Adipose tissue (tissue), 3 donors: Measurements from ENCODE around the gene SMIM43. TPM values are rescaled to one million over a fixed set of nuclear protein-coding genes. Genes with fewer than 3 reads are reported as not detected.

Experiments
- H3K27ac ChIP-seq: one replicate; pipeline ENCODE4 v1.5.1; 2013; ENCODE audit warnings: low read depth, low read length
- WGBS, 3 donors: extraction: QIAGEN DNeasy Blood & Tissue Kit; methylation state at CpG; one replicate each; pipeline ENCODE4 v1.1.7; 2013; 5-methylcytosine and 5-hydroxymethylcytosine counted together
- polyA plus RNA-seq, 3 donors: library from polyadenylated mRNA; stranded (reverse); fragments of 200-250 nt; gene quantifications; one replicate each; pipeline ENCODE4 v1.2.3, GENCODE V29; 2013
- donor health status: healthy with polysubstance abuse.
- donor health status: Bipolar disorder and iron deficiency.
- donor health status: healthy.

The SMIM43 gene
- under 1 TPM in 2 of 3 donors, not detected in 1; 0.02 to 0.90 TPM for polyA plus RNA-seq

GRCh38 chr4:121764702-121765367, at the start of gene SMIM43:
SMIM43 (minus strand) TSS chr4:121765164; CDS start chr4:121765105, 59 bp downstream.
- WGBS, 3 donors, result 0 to 2% (median 1%) methylated on average over 63 to 75 of the region's 75 CpGs
- no peak within 1 kb of the TSS for H3K27ac ChIP-seq

GRCh38 chr4:121814756-121815155, 49.8 kb upstream of the SMIM43 start:
- no peak overlapping the region for H3K27ac ChIP-seq
- 86 to 90% (median 87%) methylated on average over 2 of the region's 2 CpGs for WGBS, 3 donors

- H3K27ac ChIP-seq, result no peak overlapping the region
Observed at GRCh38 chr4:121811122-121811521, 46.2 kb upstream of the SMIM43 start.

DNA sequence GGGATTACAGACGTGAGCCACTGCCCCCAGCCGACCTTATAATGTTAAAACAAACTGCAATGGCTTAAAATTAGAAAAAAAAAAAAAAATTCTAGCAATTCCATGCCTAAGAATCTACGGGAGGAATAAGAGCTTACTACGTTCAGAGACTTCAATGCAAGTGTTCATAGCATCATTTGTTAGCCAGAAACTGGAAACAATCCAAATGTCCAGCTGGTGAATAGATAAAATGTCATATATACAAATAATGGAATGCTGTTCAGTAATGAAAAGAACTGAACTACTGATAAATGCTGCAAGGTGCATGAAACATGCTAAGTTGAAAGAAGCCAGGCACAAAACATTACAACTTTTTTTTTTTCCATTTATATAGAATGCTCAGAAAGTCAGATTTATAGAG, 41.4 kb upstream of the SMIM43 start:
- H3K27ac ChIP-seq, result no peak overlapping the region
- WGBS, 3 donors, result 73 to 83% (median 78%) methylated on average over 4 of the region's 4 CpGs

DNA sequence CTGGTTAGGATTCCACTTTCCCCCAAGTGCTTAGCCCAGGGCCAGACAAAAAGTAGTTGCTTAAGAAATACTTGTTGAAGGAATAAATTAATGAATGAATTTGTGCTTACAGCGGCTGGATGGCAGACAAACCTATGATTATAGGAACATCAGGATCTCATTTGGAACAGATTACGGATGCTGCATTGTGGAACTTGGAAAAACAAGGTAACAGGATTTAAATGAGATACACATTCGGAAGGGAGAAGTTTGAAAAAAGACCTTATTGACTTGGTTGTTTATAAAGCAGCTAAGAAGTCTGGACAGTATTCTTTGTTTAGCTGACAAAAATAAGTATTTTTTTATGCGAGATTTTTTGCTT, 36.7 kb upstream of the SMIM43 start:
- no peak overlapping the region for H3K27ac ChIP-seq
- 14 to 18% (median 17%) methylated on average over 4 of the region's 4 CpGs for WGBS, 3 donors

GRCh38 chr4:121800961-121801714, 36.2 kb upstream of the SMIM43 start, which contains the start of gene EXOSC9:
EXOSC9 (plus strand) TSS chr4:121801323; CDS start chr4:121801425, 102 bp downstream.
- 0 to 1% (median 1%) methylated on average over 48 of the region's 48 CpGs for WGBS, 3 donors
- peak within 1 kb of the TSS; percentile 53 for H3K27ac ChIP-seq

DNA sequence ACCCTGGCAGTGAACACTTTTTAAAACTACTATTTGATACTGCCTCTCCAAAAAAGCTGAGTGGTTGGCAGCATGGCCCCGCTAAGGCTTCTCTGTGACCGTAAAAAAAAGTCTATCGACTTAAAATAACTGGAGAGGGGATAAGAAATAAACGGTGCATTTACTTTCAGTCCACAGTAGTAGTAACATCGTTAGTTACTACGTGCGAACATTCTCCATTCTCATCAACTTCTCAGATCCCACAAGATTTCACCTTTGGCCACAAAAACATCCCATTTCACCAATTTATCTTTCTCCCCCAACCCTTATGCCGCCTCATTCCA, 35.6 kb upstream of the SMIM43 start:
- WGBS, 3 donors, result 30 to 38% (median 37%) methylated on average over 8 of the region's 8 CpGs
- H3K27ac ChIP-seq, result peak overlapping the region; percentile 53

- H3K27ac ChIP-seq, result no peak overlapping the region
- 90 to 92% (median 91%) methylated on average over 3 of the region's 3 CpGs for WGBS, 3 donors
Observed at GRCh38 chr4:121799867-121800501, 35.0 kb upstream of the SMIM43 start.

GRCh38 chr4:121799208-121799823, 34.4 kb upstream of the SMIM43 start:
- H3K27ac ChIP-seq, result no peak overlapping the region
- 59 to 74% (median 62%) methylated on average over 2 of the region's 2 CpGs for WGBS, 3 donors

GRCh38 chr4:121796283-121796682, 31.3 kb upstream of the SMIM43 start:
- no peak overlapping the region for H3K27ac ChIP-seq

- WGBS, 3 donors, result 63 to 70% (median 64%) methylated on average over 5 of the region's 5 CpGs
- no peak overlapping the region for H3K27ac ChIP-seq
Observed at GRCh38 chr4:121794505-121795188, 29.7 kb upstream of the SMIM43 start.

- H3K27ac ChIP-seq, result no peak overlapping the region
- 89 to 93% (median 92%) methylated on average over 2 of the region's 2 CpGs for WGBS, 3 donors
Observed at GRCh38 chr4:121792966-121793365, 28.0 kb upstream of the SMIM43 start.

GRCh38 chr4:121791481-121791880, 26.5 kb upstream of the SMIM43 start:
- no peak overlapping the region for H3K27ac ChIP-seq
- 83 to 90% (median 87%) methylated on average over 5 of the region's 5 CpGs for WGBS, 3 donors

GRCh38 chr4:121790976-121791375, 26.0 kb upstream of the SMIM43 start:
- no peak overlapping the region for H3K27ac ChIP-seq

GRCh38 chr4:121789960-121790829, 25.2 kb upstream of the SMIM43 start:
- 61 to 70% (median 69%) methylated on average over 3 of the region's 3 CpGs for whole genome bisulfite sequencing, 3 donors
- no peak overlapping the region for H3K27ac ChIP-seq

DNA sequence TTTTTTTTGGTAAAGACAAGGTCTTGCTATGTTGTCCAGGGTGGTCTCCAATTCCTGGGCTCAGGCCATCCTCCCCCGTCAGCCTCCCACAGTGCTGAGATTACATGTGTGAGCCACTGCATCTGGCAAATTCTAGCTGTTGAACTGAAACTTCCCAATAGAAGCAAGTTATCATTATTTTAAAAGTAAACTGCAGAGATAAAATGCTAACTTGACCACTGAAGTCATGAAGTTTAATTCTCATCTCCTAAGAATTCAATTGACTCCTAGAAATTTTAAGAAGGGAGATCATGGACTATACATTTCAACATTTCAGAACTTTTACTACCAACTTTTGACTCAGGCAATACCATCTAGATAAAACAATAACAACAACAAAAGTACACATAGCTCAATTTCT, 24.5 kb upstream of the SMIM43 start:
- no peak overlapping the region for H3K27ac ChIP-seq
- WGBS, 3 donors, result 47 to 87% (median 70%) methylated on average over 1 of the region's 1 CpG

DNA sequence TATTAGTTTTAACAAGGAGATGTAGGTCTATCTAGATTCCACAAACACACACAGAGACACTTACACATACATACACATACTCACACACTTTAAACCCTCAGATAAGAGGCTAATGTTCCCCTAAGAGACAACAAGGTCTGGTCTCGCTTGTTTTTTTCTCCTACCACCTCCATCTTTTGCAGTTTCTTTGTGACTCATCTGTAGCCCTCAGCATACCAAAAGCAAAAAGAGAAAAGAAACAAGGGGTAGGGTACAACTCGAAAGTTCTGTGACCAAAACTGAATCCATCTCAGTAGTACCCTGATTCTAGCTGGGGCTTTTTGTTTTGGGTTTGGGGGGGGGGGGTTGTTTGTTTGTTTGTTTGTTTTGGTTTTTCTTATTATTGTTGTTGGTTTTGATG, 23.9 kb upstream of the SMIM43 start:
- WGBS, 3 donors, result 78 to 91% (median 88%) methylated on average over 2 of the region's 2 CpGs
- no peak overlapping the region for H3K27ac ChIP-seq

DNA sequence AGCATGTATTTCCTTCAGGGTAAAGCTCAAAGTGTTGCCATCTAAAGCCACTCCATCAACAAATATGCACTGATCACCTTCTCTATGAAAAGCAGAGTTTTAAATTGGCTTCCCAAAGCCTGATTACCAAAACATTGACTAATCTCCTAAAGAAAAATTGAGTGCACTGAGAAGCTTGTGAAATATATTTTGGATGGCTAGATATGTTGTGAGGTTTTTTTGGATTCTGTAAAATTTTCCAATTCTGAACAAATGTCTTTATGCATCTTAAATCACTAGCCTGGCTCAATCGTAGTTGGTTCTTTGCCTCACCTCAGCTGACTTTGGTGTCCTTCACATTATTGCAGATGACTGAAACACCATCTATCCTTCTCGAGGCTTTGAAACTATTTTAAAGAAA, 21.3 kb upstream of the SMIM43 start:
- no peak overlapping the region for H3K27ac ChIP-seq
- 59 to 79% (median 71%) methylated on average over 2 of the region's 2 CpGs for WGBS, 3 donors
